Subcutaneous adipose tissue (tissue), 4 donors: ENCODE data around the gene IL1R1. TPM values are rescaled to one million over a fixed set of nuclear protein-coding genes. Genes with fewer than 3 reads are reported as not detected.

ENCODE experiments used
- CTCF ChIP-seq: fragments of 450-650 bp; IDR thresholded peaks from one replicate; pipeline ENCODE4 v1.5.1; 2016; ENCODE audit warnings: low read depth, mild to moderate bottlenecking, control low read depth, antibody characterized with exemption, moderate library complexity
- total RNA-seq, 4 donors: library from RNA; depleted of rRNA; stranded (reverse); fragments of >200 nt; gene quantifications; one replicate each; pipeline ENCODE4 v1.1.0, GENCODE V29; 2016

Gene IL1R1
- total RNA-seq, 4 donors from 2014 or later = 159 to 381 (median 193) TPM

DNA sequence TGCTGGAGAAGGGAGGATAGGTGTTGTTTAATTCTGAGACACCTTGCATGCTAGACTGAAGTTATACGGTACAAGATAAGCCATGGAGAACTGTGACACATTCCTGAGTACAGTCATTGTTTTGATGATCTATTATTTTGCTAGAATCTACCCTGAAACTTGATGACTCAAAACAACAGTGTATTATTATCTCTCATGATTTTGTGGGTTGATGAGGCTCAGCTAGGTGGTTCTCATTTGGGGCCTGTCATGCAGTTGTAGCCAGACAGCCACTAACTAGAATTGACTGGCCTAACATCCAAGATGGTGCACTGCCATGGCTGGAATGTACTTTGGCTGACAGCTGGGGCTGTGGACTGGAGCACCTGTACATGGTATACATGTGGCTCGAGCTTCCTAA is 5.4 kb upstream of the IL1R1 start:
- TF ChIP-seq CTCF = no peak

GRCh38 chr2:102138331-102138730 is 4.2 kb upstream of the IL1R1 start:
- TF ChIP-seq CTCF = no peak

- TF ChIP-seq CTCF = no peak
These were observed 2.7 kb upstream of the IL1R1 start for GRCh38 chr2:102139851-102140250.

GRCh38 chr2:102140377-102140776 is 2.2 kb upstream of the IL1R1 start:
- no peak for TF ChIP-seq CTCF

DNA sequence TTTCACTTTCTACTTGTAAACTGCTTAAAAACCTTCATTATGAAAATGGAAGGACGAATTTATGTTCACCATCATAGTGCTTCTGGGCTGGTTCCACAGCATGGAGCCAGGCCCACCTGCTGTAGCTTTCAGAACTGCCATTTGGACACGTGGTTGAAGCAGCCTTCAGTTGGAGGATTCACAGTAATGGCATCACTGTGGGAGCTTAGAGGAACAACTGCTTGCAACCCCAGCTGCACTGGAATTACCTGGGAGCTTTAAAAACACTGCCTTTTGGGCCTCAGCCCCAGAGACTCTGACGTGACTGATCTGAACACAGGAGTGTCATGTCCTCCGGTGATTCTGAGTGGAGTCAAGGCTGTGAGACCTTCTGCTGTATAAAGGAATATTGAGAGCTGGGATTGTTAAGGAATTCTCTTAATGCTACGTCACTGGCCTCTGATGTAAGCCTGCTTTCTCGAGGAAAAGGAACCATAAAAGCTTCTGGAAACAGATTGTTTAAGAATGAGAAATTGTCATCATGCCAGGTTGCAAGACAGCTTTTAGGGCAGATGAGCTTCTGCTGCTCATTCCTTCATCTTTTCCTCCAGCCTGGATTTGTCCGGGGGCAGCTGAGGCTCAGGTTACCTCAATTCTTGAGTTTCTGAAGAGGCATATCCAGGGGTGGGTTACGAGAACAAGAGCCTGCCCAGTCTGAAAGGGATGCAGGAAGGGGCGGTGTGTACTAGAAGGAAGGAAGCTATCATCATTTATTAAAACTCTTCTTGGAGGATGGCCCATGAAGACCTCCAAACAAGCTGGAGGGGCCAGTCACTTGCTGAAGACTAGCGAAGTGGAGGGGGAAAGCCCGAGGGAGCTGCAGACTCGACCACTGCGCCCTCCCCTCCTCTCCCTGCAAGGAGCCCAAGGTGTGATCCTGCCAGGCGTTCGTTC is 1.3 kb upstream of the IL1R1 start:
- no peak for TF ChIP-seq CTCF

DNA sequence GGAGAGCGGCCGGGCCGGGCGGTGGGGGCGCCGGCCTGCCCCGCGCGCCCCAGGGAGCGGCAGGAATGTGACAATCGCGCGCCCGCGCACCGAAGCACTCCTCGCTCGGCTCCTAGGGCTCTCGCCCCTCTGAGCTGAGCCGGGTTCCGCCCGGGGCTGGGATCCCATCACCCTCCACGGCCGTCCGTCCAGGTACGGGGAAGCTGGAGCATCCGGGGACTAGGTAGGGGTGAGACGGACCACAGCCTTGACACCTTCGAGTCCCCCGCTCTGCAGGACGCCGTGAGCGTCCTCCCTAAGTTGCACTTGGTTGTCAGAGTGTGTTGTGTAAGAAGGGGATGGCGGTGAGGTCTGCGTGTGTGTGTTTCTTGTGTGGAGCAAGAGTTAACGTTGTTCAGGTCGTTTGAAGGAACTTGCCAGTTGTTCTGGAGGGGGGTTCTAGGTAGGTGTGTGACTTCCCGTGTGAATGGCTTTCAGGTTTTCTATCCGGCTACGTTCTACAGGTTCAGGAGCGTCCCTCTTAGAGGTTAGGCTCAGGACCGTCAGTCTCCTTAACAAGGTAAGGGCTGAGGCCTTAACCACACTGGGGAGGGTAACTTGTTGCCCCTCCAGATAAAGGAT is 393 bp downstream of the IL1R1 start:
- TF ChIP-seq CTCF = no peak

GRCh38 chr2:102143450-102143985 is 972 bp downstream of the IL1R1 start:
- TF ChIP-seq CTCF = no peak
